GM19328 (cell line): ENCODE data around the gene MS4A1.
"Not testable (repeated sequence)": the region's sequence is repeated elsewhere in the genome, so short reads cannot be mapped to it uniquely, and the experiment has no call there.

Experiments used
- ATAC-seq: cut with Tn5 transposase; IDR thresholded peaks from one replicate; pipeline ENCODE4 v1.9.1; 2021; ENCODE audit warnings: mild to moderate bottlenecking, moderate library complexity; ENCODE audit not compliant: unreplicated experiment

The MS4A1 gene

GRCh38 chr11:60455531-60456042, at the start of gene MS4A1:
Gene MS4A1, plus strand, starts transcription at chr11:60455847. Its CDS starts 6,528 bp downstream, at chr11:60462375.
- peak; percentile 78 for ATAC-seq

DNA sequence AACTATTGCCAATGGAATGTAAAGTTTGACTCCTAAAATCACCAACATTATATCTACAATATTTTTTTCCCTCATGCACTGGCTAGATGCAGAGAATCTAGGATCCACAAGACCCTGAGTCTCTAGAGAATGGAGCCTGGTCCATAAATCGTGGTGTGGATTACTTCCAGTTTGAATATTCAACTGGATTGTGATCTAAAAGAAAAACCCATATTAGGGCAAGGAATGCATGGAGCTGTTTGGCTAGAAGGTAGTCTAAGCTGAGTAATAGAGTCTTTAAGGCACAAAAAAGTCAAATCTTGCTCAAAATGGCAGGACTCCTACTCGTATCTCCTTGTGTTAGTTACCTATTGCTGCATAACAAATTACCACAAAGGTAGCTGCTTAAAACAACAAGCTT, 35.6 kb upstream of the MS4A1 start:
- no peak for ATAC-seq

DNA sequence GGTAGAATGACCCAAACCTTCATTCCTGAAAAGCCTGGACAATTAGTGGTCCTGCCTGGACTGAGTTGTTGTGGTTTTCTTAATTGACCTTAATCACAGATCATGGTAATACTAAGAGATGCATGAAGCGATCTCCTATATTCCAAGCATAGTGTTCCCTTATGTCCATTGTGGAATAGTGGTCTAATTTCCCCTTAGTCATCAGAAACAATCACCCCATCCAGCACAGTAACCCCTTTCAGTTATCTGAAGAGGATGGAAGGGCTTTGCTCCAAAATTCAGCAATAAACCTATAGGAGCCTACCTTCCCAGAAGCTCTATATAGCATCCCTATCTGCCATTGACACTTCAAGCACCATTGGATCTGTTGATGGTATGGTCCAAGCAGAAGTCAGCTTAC, 33.0 kb upstream of the MS4A1 start:
- ATAC-seq: no peak

DNA sequence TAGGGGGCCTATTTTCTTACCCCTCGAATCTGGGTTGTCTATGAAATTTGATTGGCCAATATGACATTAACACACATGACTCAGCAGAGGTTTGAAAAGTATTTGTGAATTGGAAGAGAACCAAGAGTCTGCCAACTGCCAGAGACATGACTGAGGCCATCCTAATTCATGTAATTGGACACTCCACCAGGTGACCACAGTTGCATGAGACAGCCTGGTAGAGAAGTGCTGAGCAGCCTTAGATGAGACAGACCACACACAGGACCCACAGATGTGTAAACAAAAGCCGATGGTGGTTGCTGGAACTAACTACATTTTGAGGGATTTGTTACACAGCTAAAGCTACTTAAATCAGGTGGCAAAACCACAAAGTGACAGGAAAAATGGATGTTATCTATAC, 27.1 kb upstream of the MS4A1 start:
- no peak for ATAC-seq

DNA sequence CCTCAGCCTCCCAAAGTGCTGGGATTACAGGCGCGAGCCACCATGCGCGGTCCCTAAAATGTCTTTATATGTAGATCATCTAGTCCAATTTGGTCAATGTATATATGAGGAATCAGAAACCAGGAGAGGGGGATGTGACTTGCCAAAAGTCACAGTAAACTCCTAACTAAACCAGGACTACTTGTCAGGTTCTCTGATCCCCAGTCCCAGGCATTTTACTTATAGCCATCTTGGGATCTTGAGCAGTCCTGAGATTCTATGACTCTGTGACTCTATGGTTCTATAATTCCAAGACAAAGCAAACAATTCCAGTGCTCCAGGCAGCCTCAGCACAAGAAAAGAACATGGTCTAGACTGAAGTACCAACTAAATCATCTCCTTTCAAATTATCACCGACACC, 26.4 kb upstream of the MS4A1 start, which contains the start of gene MS4A5:
MS4A5 (plus strand) TSS at position 301 of the 400 bp plus-strand sequence. CDS start 103 bp downstream, outside the sequence.
- ATAC-seq: no peak

- ATAC-seq: no peak
These were observed 24.4 kb upstream of the MS4A1 start for GRCh38 chr11:60431251-60431650.

- no peak for ATAC-seq
These were observed 22.2 kb upstream of the MS4A1 start for GRCh38 chr11:60433401-60433800.

GRCh38 chr11:60447070-60447469, 8.6 kb upstream of the MS4A1 start:
- no peak for ATAC-seq

GRCh38 chr11:60447846-60448245, 7.8 kb upstream of the MS4A1 start:
- no peak for ATAC-seq

DNA sequence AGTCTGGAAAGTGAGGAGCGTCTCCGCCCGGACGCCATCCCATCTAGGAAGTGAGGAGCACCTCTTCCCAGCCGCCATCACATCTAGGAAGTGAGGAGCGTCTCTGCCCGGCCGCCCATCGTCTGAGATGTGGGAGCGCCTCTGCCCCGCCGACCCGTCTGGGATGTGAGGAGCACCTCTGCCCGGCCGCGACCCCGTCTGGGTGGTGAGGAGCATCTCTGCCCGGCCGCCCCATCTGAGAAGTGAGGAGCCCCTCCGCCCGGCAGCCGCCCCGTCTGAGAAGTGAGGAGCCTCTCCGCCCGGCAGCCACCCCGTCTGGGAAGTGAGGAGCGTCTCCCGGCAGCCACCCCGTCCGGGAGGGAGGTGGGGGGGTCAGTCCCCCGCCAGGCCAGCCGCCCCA, 4.5 kb upstream of the MS4A1 start:
- not testable (repeated sequence) for ATAC-seq

- ATAC-seq: no peak
These were observed 1.4 kb upstream of the MS4A1 start for GRCh38 chr11:60454212-60454611.

GRCh38 chr11:60457576-60457975, 1.9 kb downstream of the MS4A1 start:
- ATAC-seq: peak; percentile 36

GRCh38 chr11:60459345-60459744, 3.7 kb downstream of the MS4A1 start:
- ATAC-seq: no peak

DNA sequence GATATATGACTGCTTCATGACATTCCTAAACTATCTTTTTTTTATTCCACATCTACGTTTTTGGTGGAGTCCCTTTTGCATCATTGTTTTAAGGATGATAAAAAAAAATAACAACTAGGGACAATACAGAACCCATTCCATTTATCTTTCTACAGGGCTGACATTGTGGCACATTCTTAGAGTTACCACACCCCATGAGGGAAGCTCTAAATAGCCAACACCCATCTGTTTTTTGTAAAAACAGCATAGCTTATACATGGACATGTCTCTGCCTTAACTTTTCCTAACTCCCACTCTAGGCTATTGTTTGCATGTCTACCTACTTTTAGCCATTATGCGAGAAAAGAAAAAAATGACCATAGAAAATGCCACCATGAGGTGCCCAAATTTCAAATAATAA, 13.2 kb downstream of the MS4A1 start:
- no peak for ATAC-seq

- no peak for ATAC-seq
These were observed 14.1 kb downstream of the MS4A1 start for GRCh38 chr11:60469723-60470122.

GRCh38 chr11:60477035-60477445, 21.4 kb downstream of the MS4A1 start:
- no peak for ATAC-seq

DNA sequence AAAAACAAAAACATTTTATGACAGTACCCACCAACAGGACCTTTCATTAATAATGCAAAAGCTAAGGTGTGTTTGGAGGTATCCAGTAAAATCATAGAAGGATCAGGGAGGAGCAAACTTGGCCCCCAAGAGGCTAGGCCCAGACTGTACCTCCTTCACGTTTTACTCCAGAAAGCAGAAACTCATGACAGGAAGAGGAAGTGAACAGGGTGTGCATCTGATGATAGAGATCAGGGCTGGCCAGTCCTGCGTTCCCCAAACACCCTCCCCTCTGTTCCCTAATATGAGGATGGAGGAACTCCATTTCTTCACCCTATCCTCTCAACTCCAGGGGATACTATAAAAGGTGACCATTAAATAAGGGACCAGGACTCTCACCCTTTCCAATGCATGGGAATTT, 26.7 kb downstream of the MS4A1 start:
- no peak for ATAC-seq

DNA sequence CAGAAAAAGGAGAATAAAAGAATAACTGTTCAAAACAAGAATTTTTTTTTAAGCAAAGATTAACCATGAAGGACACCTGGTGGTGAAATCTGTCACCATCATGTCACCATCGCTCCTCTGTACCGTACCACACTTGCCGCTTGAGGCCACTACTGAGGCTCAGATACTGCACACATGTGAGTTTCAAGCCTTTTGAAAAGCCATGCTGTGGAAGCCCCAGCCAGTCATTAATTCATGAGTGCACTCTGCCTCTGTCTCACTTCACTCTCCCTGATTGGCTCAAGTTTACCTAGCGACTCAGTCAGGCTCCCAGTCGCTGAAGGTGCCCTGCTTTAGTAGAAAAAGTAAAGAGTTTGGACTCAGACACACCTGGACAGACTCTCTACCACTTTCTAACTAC, 30.3 kb downstream of the MS4A1 start:
- ATAC-seq: peak; percentile 94

GRCh38 chr11:60492488-60493009, 36.9 kb downstream of the MS4A1 start, which contains the start of gene MS4A12:
Gene MS4A12, plus strand, starts transcription at chr11:60492778. Its CDS starts 4,541 bp downstream, at chr11:60497319.
- no peak for ATAC-seq

DNA sequence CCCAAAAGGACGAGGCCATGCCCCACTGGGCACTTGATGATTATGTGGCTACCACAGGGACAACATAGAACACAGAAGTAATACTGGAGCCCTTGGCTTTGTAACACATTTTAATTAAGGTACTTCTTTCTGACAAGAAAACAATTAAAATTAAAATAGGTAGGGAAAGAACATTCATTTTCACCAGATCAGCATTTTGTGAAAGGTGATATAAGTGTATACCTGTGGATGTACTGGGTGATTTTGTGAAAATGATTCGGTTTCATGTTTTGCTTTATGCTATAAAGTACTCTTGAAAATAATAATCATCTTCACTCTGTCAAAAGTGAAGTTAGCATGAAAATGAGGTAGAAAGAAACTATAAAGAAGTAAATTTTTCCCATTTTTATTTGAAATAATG, 37.8 kb downstream of the MS4A1 start:
- no peak for ATAC-seq

GRCh38 chr11:60498399-60498798, 42.8 kb downstream of the MS4A1 start:
- ATAC-seq: no peak

DNA sequence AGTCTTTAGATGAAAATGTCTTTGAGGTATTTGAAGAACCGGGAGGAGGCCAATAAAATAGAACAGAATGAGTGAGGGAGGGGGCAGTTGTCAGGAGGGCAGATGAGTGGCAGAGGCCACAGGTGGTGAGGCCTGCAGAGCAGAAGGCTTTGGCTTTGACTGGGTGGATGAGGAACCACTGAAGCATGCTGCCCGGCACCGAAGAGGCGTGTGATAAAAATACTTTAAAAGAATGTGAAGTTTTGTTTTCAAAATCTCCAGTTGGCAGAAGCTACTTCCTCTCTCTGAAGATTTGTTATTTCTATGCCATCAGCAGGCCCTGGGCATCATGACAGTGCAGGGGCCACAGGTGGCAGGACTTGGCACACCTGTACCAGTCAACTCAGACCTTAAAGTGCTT, 43.2 kb downstream of the MS4A1 start:
- ATAC-seq: peak; percentile 83
